GM06990 (cell line): ENCODE measurements around the gene SNTG2.

ENCODE experiments used
- DNase-seq: peaks from one replicate; pipeline ENCODE4 v3.0.0-alpha.2; 2011; ENCODE audit not compliant: insufficient read length; ENCODE audit errors: extremely low read depth
- H3K27me3 ChIP-seq: replicated peaks from 2 replicates; pipeline ENCODE4 v1.6.0; 2011; ENCODE audit warnings: low read length; ENCODE audit not compliant: control insufficient read depth, insufficient read depth
- H3K36me3 ChIP-seq: 2 replicates; pipeline ENCODE4 v1.5.1; 2011; ENCODE audit warnings: low read length; ENCODE audit not compliant: control insufficient read depth, insufficient read depth
- H3K4me3 ChIP-seq: replicated peaks from 2 replicates; pipeline ENCODE4 v1.5.1; 2011; ENCODE audit warnings: low read depth, mild to moderate bottlenecking, control low read depth, low read length
- CTCF ChIP-seq: IDR thresholded peaks from 2 replicates; pipeline ENCODE4 v1.5.1; 2011; ENCODE audit warnings: low read length, control low read depth, mild to moderate bottlenecking, inconsistent platforms; ENCODE audit not compliant: insufficient read depth, poor library complexity, severe bottlenecking

SNTG2 gene

DNA sequence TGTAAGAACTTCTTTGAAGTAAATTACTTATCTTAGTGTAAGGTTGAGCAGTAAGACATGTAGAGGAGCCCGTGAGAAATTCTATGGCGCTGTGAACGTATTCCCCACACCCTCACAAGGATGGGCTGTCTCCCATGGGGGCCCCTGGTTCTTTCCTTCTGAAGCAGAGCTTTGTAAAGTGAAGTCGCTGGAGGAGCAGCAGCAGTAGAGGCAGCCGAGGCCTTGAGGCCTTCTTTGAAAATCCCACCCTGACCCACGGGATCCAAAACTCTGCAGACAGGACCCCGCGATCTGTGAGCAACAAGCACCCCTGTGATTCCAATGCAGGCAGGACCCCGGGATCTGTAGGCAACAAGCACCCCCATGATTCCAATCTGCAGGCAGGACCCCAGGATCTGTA, 23.8 kb upstream of the SNTG2 start:
- H3K36me3 ChIP-seq: no peaks in the 10 kb centered on the region
- DNase-seq: no peak
- TF ChIP-seq CTCF: no peak
- H3K27me3 ChIP-seq: no peaks in the 10 kb centered on the region
- H3K4me3 ChIP-seq: no peak overlapping the region

- TF ChIP-seq CTCF: no peak
- DNase-seq: no peak
- Histone ChIP-seq H3K36me3 (no peaks in the 10 kb centered on the region), H3K4me3 (no peak overlapping the region), H3K27me3 (no peaks in the 10 kb centered on the region)
Observed at GRCh38 chr2:929011-929735, 21.5 kb upstream of the SNTG2 start.

GRCh38 chr2:929925-930324, 20.7 kb upstream of the SNTG2 start:
- H3K4me3 ChIP-seq: no peak overlapping the region
- DNase-seq: no peak
- no peak for TF ChIP-seq CTCF
- no peaks in the 10 kb centered on the region for H3K27me3 ChIP-seq
- no peaks in the 10 kb centered on the region for H3K36me3 ChIP-seq

DNA sequence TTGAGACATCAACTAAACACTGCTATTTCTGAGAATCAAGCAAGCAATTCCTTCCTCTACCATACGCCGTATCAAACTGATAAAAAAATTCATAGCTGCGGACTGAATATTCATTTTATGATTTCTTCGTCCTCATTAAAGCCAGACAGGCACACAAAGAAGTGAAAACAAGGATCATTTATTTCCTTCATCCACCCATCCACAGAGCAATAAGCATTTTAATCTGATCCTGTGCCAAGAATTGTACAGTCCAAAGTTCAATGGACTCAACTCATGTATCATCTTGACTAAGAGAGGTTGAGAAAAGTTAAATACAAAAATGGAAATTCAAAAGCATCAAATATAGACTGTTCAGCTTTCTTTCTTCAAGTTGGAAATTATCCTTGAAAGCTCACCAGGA, 19.7 kb upstream of the SNTG2 start:
- TF ChIP-seq CTCF: no peak

DNA sequence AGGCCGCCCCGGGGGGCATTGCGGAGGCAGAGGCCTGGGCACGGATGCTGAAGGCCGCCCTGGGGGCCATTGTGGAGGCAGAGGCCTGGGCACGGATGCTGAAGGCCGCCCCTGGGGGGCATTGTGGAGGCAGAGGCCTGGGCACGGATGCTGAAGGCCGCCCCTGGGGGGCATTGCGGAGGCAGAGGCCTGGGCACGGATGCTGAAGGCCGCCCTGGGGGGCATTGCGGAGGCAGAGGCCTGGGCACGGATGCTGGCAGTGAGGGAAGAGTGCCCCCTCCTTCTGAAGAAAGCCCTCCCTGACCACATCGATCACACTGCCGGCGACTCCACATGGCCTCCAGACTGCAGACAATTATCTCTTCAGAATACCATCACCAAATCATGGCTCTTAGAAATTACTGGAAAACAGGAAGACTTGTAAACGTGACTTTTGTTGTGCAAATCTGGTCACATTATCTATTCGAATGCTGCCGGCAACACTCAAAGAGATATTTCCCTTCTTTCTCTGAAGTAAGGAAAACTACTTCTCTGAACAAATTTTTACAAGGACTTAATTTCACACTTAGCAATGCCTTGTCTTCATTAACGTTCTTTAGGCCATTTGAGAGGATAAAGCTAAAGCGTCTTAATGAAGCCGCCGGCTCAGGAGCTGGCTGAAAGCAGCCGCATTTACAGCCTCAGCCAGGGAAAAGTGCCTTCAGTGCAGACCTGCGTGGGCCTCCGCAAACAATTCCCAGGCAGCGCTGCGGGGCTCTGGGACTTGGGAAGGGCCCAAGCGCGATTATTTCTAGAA, 18.1 kb upstream of the SNTG2 start:
- Histone ChIP-seq H3K36me3 (no peaks in the 10 kb centered on the region), H3K27me3 (no peaks in the 10 kb centered on the region), H3K4me3 (no peak overlapping the region)
- DNase-seq: no peak
- TF ChIP-seq CTCF: no peak

More for the DNA sequence above, 19.7 kb upstream of the SNTG2 start:
- Histone ChIP-seq H3K36me3 (no peaks in the 10 kb centered on the region), H3K27me3 (no peaks in the 10 kb centered on the region), H3K4me3 (no peak overlapping the region)
- no peak for DNase-seq
